Measurements from ENCODE around the gene TMOD3.
A peak's percentile ranks its signal among the peaks of the same experiment; 100 is the strongest.

GRCh38 chr15:51907136-51907862, 77.8 kb downstream of the TMOD3 start:
- TF ChIP-seq, protein P1, sequence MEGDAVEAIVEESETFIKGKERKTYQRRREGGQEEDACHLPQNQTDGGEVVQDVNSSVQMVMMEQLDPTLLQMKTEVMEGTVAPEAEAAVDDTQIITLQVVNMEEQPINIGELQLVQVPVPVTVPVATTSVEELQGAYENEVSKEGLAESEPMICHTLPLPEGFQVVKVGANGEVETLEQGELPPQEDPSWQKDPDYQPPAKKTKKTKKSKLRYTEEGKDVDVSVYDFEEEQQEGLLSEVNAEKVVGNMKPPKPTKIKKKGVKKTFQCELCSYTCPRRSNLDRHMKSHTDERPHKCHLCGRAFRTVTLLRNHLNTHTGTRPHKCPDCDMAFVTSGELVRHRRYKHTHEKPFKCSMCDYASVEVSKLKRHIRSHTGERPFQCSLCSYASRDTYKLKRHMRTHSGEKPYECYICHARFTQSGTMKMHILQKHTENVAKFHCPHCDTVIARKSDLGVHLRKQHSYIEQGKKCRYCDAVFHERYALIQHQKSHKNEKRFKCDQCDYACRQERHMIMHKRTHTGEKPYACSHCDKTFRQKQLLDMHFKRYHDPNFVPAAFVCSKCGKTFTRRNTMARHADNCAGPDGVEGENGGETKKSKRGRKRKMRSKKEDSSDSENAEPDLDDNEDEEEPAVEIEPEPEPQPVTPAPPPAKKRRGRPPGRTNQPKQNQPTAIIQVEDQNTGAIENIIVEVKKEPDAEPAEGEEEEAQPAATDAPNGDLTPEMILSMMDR (conservative IDR thresholded peaks at IDR 0.05; ENCODE audit: low read depth in 2 of 2) = peak; percentile 37 to 45; a peak in 2 of 4 replicates
- TF ChIP-seq, protein P2, sequence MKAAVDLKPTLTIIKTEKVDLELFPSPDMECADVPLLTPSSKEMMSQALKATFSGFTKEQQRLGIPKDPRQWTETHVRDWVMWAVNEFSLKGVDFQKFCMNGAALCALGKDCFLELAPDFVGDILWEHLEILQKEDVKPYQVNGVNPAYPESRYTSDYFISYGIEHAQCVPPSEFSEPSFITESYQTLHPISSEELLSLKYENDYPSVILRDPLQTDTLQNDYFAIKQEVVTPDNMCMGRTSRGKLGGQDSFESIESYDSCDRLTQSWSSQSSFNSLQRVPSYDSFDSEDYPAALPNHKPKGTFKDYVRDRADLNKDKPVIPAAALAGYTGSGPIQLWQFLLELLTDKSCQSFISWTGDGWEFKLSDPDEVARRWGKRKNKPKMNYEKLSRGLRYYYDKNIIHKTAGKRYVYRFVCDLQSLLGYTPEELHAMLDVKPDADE (IDR thresholded peaks at IDR 0.05) = no peak
- TF ChIP-seq CREB1 (CRISPR knock-in tag; IDR thresholded peaks at IDR 0.05; ENCODE audit: low read depth) (no peak), JUNB (IDR thresholded peaks at IDR 0.05; ENCODE audit: unreplicated experiment) (no peak), EZH2 (IDR thresholded peaks at IDR 0.05; ENCODE audit: low read depth, unreplicated experiment) (no peak), EZH2phosphoT487 (IDR thresholded peaks at IDR 0.05; ENCODE audit: unreplicated experiment) (no peak), POLR2AphosphoS5 (IDR thresholded peaks at IDR 0.05; ENCODE audit: low read depth) (no peak), REST (IDR thresholded peaks at IDR 0.05; ENCODE audit: unreplicated experiment) (no peak)

Data from GM23338 (cell line).